MV-4-11 (cell line): ENCODE results near the gene DISC1.
"Not testable (repeated sequence)": the region's sequence is repeated elsewhere in the genome, so short reads cannot be mapped to it uniquely, and the experiment has no call there.

ENCODE experiments used
- DNase-seq: peaks from one replicate; lab custom pipeline; 2025; lab: John Stamatoyannopoulos, UW

Gene DISC1

GRCh38 chr1:231667896-231668506 is 41.4 kb downstream of the DISC1 start:
- DNase-seq = no peak

- DNase-seq = no peak
These were observed 42.2 kb downstream of the DISC1 start for GRCh38 chr1:231668826-231669225.

GRCh38 chr1:231669864-231670621 is 43.5 kb downstream of the DISC1 start:
- DNase-seq = not testable (repeated sequence)

GRCh38 chr1:231670755-231671154 is 44.2 kb downstream of the DISC1 start:
- DNase-seq = no peak

GRCh38 chr1:231674575-231674974 is 48.0 kb downstream of the DISC1 start:
- DNase-seq = no peak

GRCh38 chr1:231676487-231676886 is 49.9 kb downstream of the DISC1 start:
- DNase-seq = no peak

GRCh38 chr1:231677442-231677841 is 50.9 kb downstream of the DISC1 start:
- no peak for DNase-seq

- no peak for DNase-seq
These were observed 51.4 kb downstream of the DISC1 start for GRCh38 chr1:231678011-231678432.

GRCh38 chr1:231679109-231679508 is 52.5 kb downstream of the DISC1 start:
- no peak for DNase-seq

GRCh38 chr1:231681006-231681405 is 54.4 kb downstream of the DISC1 start:
- DNase-seq = no peak

- no peak for DNase-seq
These were observed 56.2 kb downstream of the DISC1 start for GRCh38 chr1:231682779-231683178.

GRCh38 chr1:231683439-231684165 is 57.0 kb downstream of the DISC1 start:
- DNase-seq = no peak

GRCh38 chr1:231684356-231685244 is 58.0 kb downstream of the DISC1 start:
- DNase-seq = no peak

- DNase-seq = no peak
These were observed 59.8 kb downstream of the DISC1 start for GRCh38 chr1:231686384-231686783.

- no peak for DNase-seq
These were observed 62.4 kb downstream of the DISC1 start for GRCh38 chr1:231688989-231689388.

GRCh38 chr1:231690059-231690458 is 63.5 kb downstream of the DISC1 start:
- peak; percentile 66 for DNase-seq

- no peak for DNase-seq
These were observed 65.1 kb downstream of the DISC1 start for GRCh38 chr1:231691618-231692259.

- DNase-seq = no peak
These were observed 66.9 kb downstream of the DISC1 start for GRCh38 chr1:231693361-231694074.

GRCh38 chr1:231694075-231694431 is 67.5 kb downstream of the DISC1 start:
- DNase-seq = no peak

GRCh38 chr1:231694465-231695077 is 68.0 kb downstream of the DISC1 start:
- DNase-seq = peak; percentile 23
